Hypothalamus (tissue), 51 donors: ENCODE results near the gene KRTCAP3.
"Not testable (repeated sequence)": the region's sequence is repeated elsewhere in the genome, so short reads cannot be mapped to it uniquely, and the experiment has no call there.

Source experiments
- DNase-seq, 51 donors: peaks; one replicate each; lab custom pipeline; 2025; lab: John Stamatoyannopoulos, UW

KRTCAP3 gene

DNA sequence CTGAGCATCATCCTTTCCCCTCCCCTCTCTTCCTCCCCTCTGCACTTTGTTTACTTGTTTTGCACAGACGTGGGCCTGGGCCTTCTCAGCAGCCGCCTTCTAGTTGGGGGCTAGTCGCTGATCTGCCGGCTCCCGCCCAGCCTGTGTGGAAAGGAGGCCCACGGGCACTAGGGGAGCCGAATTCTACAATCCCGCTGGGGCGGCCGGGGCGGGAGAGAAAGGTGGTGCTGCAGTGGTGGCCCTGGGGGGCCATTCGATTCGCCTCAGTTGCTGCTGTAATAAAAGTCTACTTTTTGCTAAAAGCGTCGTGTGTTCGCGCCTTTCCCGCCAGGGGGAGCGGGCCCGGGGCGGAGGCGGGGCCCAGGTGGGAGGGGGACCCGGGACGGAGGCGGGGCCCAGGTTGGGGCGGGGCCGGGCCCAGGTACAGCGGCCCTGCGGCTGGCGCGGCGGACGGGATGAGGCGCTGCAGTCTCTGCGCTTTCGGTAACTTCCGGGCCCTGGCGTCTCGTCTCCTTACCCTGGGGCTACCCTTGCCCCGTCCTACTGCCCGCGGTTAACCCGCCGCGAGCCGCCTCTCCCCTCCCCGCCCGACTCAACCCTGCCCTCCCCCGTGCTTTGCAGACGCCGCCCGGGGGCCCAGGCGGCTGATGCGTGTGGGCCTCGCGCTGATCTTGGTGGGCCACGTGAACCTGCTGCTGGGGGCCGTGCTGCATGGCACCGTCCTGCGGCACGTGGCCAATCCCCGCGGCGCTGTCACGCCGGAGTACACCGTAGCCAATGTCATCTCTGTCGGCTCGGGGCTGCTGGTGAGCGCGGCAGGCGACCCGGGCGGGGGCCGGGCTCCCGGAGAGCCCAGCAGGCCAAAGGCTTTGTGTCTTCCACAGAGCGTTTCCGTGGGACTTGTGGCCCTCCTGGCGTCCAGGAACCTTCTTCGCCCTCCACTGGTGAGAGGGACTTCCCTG, at the start of gene KRTCAP3:
KRTCAP3 (plus strand) TSS at position 424 of the 962 bp plus-strand sequence; CDS start at position 456, 32 bp downstream.
- peak in 3 of 51 donors; percentile 5 to 27 (median 25) for DNase-seq

- no peak for DNase-seq
Measured at GRCh38 chr2:27393225-27393624, 49.0 kb upstream of the KRTCAP3 start.

- DNase-seq, result no peak
Measured at GRCh38 chr2:27398962-27399361, 43.2 kb upstream of the KRTCAP3 start.

DNA sequence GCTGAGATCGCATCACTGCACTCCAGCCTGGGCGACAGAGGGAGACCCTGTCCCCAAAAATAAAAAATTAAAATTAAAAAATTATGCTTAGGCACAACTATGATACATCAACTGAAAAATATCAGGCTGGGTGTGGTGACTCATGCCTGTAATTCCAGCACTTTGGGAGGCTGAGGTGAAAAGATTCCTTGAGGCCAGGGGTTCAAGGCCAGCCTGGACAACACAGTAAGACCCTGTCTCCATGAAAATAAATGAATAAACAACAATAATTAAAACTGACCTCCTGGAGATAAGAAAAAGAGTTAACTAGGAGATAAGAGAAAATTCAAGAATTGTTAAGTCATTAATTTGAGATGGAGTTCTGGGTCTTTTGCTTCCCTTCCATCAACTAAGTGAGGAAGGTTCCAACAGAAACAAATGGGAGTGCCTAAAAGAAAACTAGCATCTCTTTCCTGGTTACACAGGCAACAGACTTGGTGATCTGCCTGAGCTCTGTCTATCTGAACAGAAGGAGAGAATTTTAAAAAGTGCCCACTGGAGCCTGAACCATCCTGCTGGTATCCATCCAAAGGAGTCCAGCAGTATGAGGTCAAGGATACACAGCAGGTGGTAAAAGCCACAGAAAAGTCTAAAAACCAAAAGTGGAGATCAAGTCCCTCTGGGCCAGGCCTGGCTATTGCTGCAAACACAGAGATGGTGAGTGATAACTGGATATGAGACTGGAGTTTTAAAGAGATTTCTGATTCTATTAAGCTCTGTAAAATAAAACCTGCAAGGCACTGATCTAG, 41.6 kb upstream of the KRTCAP3 start:
- no peak for DNase-seq

DNA sequence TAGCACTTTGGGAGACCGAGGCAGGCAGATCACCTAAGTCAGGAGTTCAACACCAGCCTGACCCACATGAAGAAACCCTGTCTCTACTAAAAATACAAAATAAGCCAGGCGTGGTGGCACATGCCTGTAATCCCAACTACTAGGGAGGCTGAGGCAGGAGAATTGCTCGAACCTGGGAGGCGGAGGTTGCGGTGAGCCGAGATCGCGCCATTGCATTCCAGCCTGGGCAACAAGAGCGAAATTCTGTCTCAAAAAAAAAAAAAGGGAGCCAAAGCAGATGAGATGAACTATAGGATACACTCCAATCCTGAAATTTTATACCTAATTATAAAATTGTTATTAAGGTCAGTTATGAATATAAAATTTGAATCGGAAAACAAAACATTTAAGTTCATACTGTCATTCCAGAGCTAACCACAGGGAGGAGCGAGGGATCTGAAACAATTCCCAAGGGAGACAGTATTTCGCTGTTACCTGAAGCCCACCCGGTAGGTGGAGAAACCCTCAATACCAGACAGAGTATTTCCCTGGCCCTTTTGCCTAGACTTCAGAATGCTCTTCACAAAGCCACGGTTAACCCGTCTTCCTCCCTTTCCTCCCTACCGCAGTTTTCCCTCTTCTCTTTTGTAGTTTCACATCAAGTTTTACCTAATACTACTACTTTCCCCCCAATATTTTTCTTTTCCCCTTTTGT, 34.2 kb upstream of the KRTCAP3 start:
- DNase-seq, result peak in 3 of 51 donors; percentile 3 to 22 (median 6)

GRCh38 chr2:27408601-27409320, 33.4 kb upstream of the KRTCAP3 start:
- peak in 6 of 51 donors; percentile 16 to 51 (median 39) for DNase-seq

GRCh38 chr2:27409321-27410073, 32.7 kb upstream of the KRTCAP3 start, which contains the start of gene PPM1G:
PPM1G (minus strand) TSS chr2:27409591; CDS start chr2:27409422, 169 bp downstream.
- DNase-seq, result peak; percentile 35 to 98 (median 89)

GRCh38 chr2:27412419-27413152, 29.6 kb upstream of the KRTCAP3 start:
- no peak for DNase-seq

- DNase-seq, result no peak
Measured at GRCh38 chr2:27416151-27416550, 26.0 kb upstream of the KRTCAP3 start.

GRCh38 chr2:27420996-27421395, 21.2 kb upstream of the KRTCAP3 start:
- no peak for DNase-seq

DNA sequence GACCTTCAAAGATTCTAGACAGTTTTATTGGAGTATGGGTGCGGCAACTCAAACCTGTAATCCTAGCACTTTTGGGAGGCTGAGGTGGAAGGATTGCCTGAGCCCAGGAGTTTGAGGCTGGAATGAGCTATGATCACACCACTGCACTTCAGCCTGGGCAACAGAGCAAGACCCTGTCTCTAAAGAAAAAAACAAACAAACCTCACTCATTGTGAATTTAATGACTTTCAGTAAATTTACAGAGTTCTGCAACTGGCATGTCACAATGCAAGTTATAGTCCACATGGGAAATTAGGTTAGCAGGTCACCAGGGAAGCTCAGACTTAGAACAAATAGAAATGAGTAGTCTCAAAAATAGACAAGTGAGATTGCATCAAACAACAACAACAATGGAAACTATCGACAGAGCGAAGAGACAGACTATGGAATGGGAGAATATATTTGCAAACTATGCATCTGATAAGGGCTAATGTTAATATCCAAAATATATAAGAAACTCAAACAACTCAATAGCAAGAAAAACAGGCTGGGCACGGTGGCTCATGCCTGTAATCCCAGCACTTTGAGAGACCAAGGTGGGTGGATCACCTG, 20.4 kb upstream of the KRTCAP3 start:
- no peak for DNase-seq

DNA sequence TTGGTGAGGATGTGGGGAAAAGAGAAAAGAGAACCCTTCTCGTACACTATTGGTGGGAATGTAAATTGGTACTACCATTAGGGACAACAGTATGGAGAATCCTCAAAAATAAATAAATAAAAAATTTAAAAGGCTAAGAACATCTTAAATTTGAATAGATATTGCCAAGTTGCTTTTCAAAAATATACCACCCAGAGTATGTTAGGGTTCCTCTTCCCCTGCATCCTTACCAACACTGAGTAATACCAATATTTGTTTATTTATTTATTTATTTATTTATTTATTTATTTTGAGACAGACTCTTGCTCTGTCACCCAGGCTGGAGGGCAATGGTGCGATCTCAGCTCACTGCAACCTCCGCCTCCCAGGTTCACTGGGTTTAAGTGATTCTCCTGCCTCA, 19.2 kb upstream of the KRTCAP3 start:
- DNase-seq, result no peak

- DNase-seq, result not testable (repeated sequence)
Measured at GRCh38 chr2:27425039-27425438, 17.1 kb upstream of the KRTCAP3 start.

- DNase-seq, result no peak
Measured at GRCh38 chr2:27427863-27428212, 14.3 kb upstream of the KRTCAP3 start.

- DNase-seq, result peak; percentile 50 to 97 (median 89)
Measured at GRCh38 chr2:27428213-27428977, 13.8 kb upstream of the KRTCAP3 start, which contains the start of gene NRBP1. NRBP1 (plus strand) TSS chr2:27428631; CDS start chr2:27433274, 4,643 bp downstream.

GRCh38 chr2:27428978-27429541, 13.1 kb upstream of the KRTCAP3 start:
- peak in 48 of 51 donors; percentile 24 to 90 (median 73) for DNase-seq

GRCh38 chr2:27431395-27431794, 10.8 kb upstream of the KRTCAP3 start:
- no peak for DNase-seq
